ENCODE results near the gene PKNOX1.

The PKNOX1 gene

DNA sequence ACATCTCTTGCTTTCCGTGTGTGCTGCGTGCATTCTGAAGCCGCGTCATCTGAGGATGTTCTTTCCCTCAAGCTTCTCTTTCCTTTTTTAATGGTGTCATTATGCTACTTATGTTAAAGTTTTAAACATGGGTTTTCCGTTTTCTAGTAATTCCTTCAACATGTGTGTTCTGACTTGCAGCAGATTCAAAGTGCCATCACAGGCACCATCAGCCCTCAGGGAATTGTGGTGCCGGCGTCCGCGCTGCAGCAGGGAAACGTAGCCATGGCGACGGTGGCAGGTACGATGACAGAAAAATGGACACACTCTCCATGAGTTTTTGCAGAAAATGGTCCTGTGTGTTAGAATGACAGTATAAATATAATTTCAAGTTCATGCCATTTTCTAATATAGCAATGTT lies 42.4 kb downstream of the PKNOX1 start:
- no peak overlapping the region for H3K4me3 ChIP-seq
- H3K4me1 ChIP-seq, result no peaks in the 10 kb centered on the region
- DNase-seq, result no peak
- no peak overlapping the region for H3K27ac ChIP-seq
- H3K9me3 ChIP-seq, result no peaks in the 10 kb centered on the region
- H3K27me3 ChIP-seq, result no peaks in the 10 kb centered on the region
- H3K36me3 ChIP-seq, result peaks cover 53 to 72% (median 68%) of the 10 kb centered on the region in 3 donors
- intact Hi-C loops (cut with DNase I; ENCODE audit: low total_unique reads), result no loop called here
- TF ChIP-seq, protein P1, sequence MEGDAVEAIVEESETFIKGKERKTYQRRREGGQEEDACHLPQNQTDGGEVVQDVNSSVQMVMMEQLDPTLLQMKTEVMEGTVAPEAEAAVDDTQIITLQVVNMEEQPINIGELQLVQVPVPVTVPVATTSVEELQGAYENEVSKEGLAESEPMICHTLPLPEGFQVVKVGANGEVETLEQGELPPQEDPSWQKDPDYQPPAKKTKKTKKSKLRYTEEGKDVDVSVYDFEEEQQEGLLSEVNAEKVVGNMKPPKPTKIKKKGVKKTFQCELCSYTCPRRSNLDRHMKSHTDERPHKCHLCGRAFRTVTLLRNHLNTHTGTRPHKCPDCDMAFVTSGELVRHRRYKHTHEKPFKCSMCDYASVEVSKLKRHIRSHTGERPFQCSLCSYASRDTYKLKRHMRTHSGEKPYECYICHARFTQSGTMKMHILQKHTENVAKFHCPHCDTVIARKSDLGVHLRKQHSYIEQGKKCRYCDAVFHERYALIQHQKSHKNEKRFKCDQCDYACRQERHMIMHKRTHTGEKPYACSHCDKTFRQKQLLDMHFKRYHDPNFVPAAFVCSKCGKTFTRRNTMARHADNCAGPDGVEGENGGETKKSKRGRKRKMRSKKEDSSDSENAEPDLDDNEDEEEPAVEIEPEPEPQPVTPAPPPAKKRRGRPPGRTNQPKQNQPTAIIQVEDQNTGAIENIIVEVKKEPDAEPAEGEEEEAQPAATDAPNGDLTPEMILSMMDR (IDR thresholded peaks at IDR 0.05), result no peak

DNA sequence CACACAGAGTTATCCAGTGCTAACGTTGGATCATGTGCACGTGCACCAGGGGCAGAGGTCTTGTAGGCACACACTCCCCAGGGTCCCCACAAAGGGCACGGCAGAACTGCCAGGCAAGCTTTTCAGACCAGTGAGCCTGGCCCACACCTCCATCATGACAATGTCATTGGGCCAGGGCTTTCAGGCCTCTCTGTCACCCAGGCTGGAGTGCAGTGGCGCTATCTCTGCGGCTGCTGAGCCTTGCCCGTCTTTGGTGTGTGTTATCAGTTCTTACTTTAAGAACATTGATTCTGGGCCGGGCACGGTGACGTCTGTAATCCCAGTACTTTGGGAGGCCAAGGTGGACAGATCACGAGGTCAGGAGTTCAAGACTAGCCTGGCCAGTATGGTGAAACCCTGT lies 44.2 kb downstream of the PKNOX1 start:
- Histone ChIP-seq H3K4me1 (no peaks in the 10 kb centered on the region), H3K4me3 (no peak overlapping the region), H3K27ac (no peak overlapping the region), H3K36me3 (peaks cover 36 to 73% (median 58%) of the 10 kb centered on the region in 3 donors), H3K9me3 (no peaks in the 10 kb centered on the region), H3K27me3 (no peaks in the 10 kb centered on the region)
- TF ChIP-seq, protein P1 (IDR thresholded peaks at IDR 0.05), result no peak
- intact Hi-C loops (cut with DNase I; ENCODE audit: low total_unique reads), result no loop called here
- no peak for DNase-seq

DNA sequence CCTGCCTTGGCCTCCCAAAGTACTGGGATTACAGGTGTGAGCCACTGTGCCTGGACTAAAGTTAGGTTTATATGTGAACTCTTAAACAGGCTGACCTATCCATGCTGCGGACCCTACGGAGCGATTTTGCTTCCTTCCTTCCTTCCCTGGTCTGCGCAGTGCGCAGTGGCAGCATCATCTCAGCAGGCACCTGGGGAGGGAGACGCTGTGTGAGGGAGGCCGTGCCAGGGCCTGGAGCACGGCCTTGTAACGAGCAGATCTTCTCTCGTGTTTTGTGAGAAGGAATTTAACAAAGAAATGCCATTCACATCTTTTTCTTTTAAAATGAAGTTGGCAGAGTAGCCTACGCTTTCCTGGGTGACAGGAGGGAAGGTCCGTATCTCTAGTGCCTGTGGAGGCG lies 45.8 kb downstream of the PKNOX1 start:
- TF ChIP-seq, protein P1 (IDR thresholded peaks at IDR 0.05), result no peak
- H3K27ac ChIP-seq, result no peak overlapping the region
- no peaks in the 10 kb centered on the region for H3K9me3 ChIP-seq
- DNase-seq, result no peak
- H3K4me1 ChIP-seq, result no peaks in the 10 kb centered on the region
- H3K4me3 ChIP-seq, result no peak overlapping the region
- no peaks in the 10 kb centered on the region for H3K27me3 ChIP-seq
- intact Hi-C loops (cut with DNase I; ENCODE audit: low total_unique reads), result no loop called here
- H3K36me3 ChIP-seq, result peaks cover 34 to 82% (median 64%) of the 10 kb centered on the region in 3 donors

DNA sequence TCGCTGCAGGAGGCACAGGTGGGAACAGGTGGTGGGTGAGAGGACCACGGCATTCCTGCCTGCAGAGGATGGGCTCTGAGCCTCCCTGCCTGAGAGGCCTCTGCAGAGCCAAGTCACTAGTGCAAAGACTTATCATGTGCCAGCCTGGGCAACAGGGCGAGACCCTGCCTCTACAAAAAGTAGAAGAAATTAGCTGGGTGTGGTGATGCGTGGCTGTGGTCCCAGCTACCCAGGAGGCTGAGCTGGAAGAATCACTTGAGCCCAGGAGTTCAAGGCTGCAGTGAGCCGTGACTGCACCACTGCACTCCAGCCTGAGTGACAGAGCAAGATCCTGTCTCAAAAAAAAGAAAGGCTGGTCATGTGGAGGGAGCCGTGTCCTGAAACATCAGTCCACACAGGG lies 46.4 kb downstream of the PKNOX1 start:
- intact Hi-C loops (cut with DNase I; ENCODE audit: low total_unique reads), result no loop called here
- H3K9me3 ChIP-seq, result no peaks in the 10 kb centered on the region
- no peak overlapping the region for H3K4me3 ChIP-seq
- TF ChIP-seq, protein P1 (IDR thresholded peaks at IDR 0.05), result no peak
- no peaks in the 10 kb centered on the region for H3K4me1 ChIP-seq
- peaks cover 37 to 88% (median 70%) of the 10 kb centered on the region in 3 donors for H3K36me3 ChIP-seq
- H3K27ac ChIP-seq, result no peak overlapping the region
- no peak for DNase-seq
- no peaks in the 10 kb centered on the region for H3K27me3 ChIP-seq

DNA sequence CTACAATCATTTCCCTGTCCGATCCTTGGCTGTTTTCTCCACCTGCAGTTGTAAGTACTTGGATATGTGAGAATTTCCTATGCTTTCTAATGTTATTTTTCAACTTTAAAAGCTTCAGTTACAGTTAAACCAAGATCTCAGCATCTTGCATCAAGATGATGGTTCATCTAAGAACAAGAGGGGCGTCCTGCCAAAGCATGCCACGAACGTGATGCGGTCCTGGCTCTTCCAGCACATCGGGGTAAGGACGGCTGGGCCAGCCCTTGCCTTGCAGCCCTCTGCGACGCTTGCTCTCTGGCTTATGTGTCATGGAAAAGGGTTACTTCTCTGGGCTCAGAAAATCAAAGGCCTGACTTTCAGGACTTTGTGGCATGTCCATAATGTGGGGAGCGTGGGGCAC lies 46.8 kb downstream of the PKNOX1 start:
- H3K4me3 ChIP-seq, result no peak overlapping the region
- H3K27me3 ChIP-seq, result no peaks in the 10 kb centered on the region
- H3K9me3 ChIP-seq, result no peaks in the 10 kb centered on the region
- H3K27ac ChIP-seq, result no peak overlapping the region
- DNase-seq, result no peak
- H3K36me3 ChIP-seq, result peaks cover 33 to 85% (median 69%) of the 10 kb centered on the region in 3 donors
- TF ChIP-seq, protein P1 (IDR thresholded peaks at IDR 0.05), result no peak
- intact Hi-C loops (cut with DNase I; ENCODE audit: low total_unique reads), result no loop called here
- H3K4me1 ChIP-seq, result no peaks in the 10 kb centered on the region

All from tibial artery (tissue), 4 donors.